ENCODE measurements around the gene PIK3R5. TPM values are rescaled to one million over a fixed set of nuclear protein-coding genes. Genes with fewer than 3 reads are reported as not detected.

The PIK3R5 gene
- polyA plus RNA-seq, 1 donor (not counting 4 experiments of a cell fraction or from before 2014, with no cell fraction given): not detected

DNA sequence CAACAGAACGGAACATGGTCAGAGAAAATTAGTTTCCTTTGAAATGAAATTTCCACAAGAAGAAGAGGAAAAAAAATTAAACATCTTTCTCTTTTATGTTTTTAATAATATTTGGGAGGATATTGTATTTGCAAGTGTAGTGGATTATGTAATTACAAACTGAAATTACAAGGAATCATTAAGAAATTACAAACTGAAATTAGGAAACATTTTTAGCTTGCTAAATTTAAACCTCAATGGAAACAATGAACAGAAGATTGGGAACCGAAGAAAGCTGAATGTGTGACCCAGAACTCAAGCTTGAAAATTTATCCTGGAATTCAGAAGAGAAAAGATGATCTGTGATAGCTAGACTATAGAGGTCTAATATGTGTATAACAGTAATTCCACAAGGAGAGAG lies 4.4 kb upstream of the PIK3R5 start:
- H3K9ac ChIP-seq (ENCODE audit: control insufficient read depth, extremely low read depth, insufficient read depth, low read length): no peak overlapping the region
- peaks cover 14% of the 10 kb centered on the region for H3K27me3 ChIP-seq (ENCODE audit: control insufficient read depth, extremely low read depth, insufficient read depth, low read length)
- DNase-seq (ENCODE audit: low read depth, low spot score) (no peak), FAIRE-seq (no peak)
- no peak overlapping the region for H3K4me2 ChIP-seq (ENCODE audit: control insufficient read depth, extremely low read depth, insufficient read depth, low read depth, low read length)
- no peak overlapping the region for H3K27ac ChIP-seq (ENCODE audit: control insufficient read depth, insufficient read depth, low read length)
- H3K9me3 ChIP-seq (ENCODE audit: control insufficient read depth, low read depth, low read length): no peaks in the 10 kb centered on the region
- dilution Hi-C loops (cut with MboI; ENCODE audit: extremely low pct_ligation_motif_present, low sequenced_read_pairs): no loop called here
- no peaks in the 10 kb centered on the region for H3K9me1 ChIP-seq (ENCODE audit: control insufficient read depth, extremely low read depth, insufficient read depth, low read length)
- no peaks in the 10 kb centered on the region for H3K4me1 ChIP-seq (ENCODE audit: control insufficient read depth, extremely low read depth, insufficient read depth, low read length)
- H2AFZ ChIP-seq (ENCODE audit: control insufficient read depth, low read length): no peak overlapping the region
- no peak overlapping the region for H3K4me3 ChIP-seq (ENCODE audit: control insufficient read depth in 2 of 3, extremely low read depth in 1 of 3, insufficient read depth in 2 of 3, low read depth in 1 of 3, low read length in 3 of 3)
- TF ChIP-seq, protein P1, sequence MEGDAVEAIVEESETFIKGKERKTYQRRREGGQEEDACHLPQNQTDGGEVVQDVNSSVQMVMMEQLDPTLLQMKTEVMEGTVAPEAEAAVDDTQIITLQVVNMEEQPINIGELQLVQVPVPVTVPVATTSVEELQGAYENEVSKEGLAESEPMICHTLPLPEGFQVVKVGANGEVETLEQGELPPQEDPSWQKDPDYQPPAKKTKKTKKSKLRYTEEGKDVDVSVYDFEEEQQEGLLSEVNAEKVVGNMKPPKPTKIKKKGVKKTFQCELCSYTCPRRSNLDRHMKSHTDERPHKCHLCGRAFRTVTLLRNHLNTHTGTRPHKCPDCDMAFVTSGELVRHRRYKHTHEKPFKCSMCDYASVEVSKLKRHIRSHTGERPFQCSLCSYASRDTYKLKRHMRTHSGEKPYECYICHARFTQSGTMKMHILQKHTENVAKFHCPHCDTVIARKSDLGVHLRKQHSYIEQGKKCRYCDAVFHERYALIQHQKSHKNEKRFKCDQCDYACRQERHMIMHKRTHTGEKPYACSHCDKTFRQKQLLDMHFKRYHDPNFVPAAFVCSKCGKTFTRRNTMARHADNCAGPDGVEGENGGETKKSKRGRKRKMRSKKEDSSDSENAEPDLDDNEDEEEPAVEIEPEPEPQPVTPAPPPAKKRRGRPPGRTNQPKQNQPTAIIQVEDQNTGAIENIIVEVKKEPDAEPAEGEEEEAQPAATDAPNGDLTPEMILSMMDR (optimal IDR thresholded peaks at IDR 0.05 in 1 of 3, IDR thresholded peaks at IDR 0.05 in 1 of 3, conservative IDR thresholded peaks at IDR 0.05 in 1 of 3; ENCODE audit: extremely low read depth in 1 of 3, insufficient read depth in 2 of 3, low read length in 3 of 3): no peak
- no peak for TF ChIP-seq EZH2 (IDR thresholded peaks at IDR 0.05; ENCODE audit: low read length)
- no peaks in the 10 kb centered on the region for H4K20me1 ChIP-seq (ENCODE audit: control insufficient read depth, extremely low read depth, insufficient read depth, low read length)
- no peaks in the 10 kb centered on the region for H3K36me3 ChIP-seq (ENCODE audit: control insufficient read depth in 2 of 2, extremely low read depth in 1 of 2, insufficient read depth in 2 of 2, low read length in 2 of 2)
- H3K79me2 ChIP-seq (ENCODE audit: control insufficient read depth, insufficient read depth, low read length): no peaks in the 10 kb centered on the region

DNA sequence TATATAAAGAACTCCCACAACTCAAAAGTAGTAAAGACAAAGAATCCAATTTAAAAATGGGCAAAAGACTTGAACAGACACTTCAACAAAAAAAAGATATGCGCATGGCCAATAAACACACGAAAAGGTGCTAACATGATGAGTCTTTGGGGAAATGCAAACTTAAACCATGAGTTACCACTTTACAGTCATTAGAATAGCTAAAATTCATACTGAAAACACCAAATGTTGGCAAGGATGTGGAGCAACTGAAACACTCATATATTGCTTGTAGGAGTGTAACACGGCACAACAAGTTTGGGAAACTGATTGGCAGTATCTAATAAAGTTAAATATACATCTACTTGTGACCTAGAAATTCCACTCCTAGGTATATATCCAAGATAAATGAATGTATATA lies 3.0 kb upstream of the PIK3R5 start:
- Histone ChIP-seq H3K4me1 (ENCODE audit: control insufficient read depth, extremely low read depth, insufficient read depth, low read length) (no peaks in the 10 kb centered on the region), H3K9me3 (ENCODE audit: control insufficient read depth, low read depth, low read length) (no peaks in the 10 kb centered on the region), H3K4me2 (ENCODE audit: control insufficient read depth, extremely low read depth, insufficient read depth, low read depth, low read length) (no peak overlapping the region), H3K9me1 (ENCODE audit: control insufficient read depth, extremely low read depth, insufficient read depth, low read length) (no peaks in the 10 kb centered on the region), H3K36me3 (ENCODE audit: control insufficient read depth in 2 of 2, extremely low read depth in 1 of 2, insufficient read depth in 2 of 2, low read length in 2 of 2) (no peaks in the 10 kb centered on the region), H4K20me1 (ENCODE audit: control insufficient read depth, extremely low read depth, insufficient read depth, low read length) (no peaks in the 10 kb centered on the region), H3K4me3 (ENCODE audit: control insufficient read depth in 2 of 3, extremely low read depth in 1 of 3, insufficient read depth in 2 of 3, low read depth in 1 of 3, low read length in 3 of 3) (no peak overlapping the region), H3K79me2 (ENCODE audit: control insufficient read depth, insufficient read depth, low read length) (no peaks in the 10 kb centered on the region), H3K27me3 (ENCODE audit: control insufficient read depth, extremely low read depth, insufficient read depth, low read length) (peaks cover 15% of the 10 kb centered on the region), H3K27ac (ENCODE audit: control insufficient read depth, insufficient read depth, low read length) (no peak overlapping the region), H3K9ac (ENCODE audit: control insufficient read depth, extremely low read depth, insufficient read depth, low read length) (no peak overlapping the region), H2AFZ (ENCODE audit: control insufficient read depth, low read length) (no peak overlapping the region)
- TF ChIP-seq, protein P1 (optimal IDR thresholded peaks at IDR 0.05 in 1 of 3, IDR thresholded peaks at IDR 0.05 in 1 of 3, conservative IDR thresholded peaks at IDR 0.05 in 1 of 3; ENCODE audit: extremely low read depth in 1 of 3, insufficient read depth in 2 of 3, low read length in 3 of 3): no peak
- TF ChIP-seq EZH2 (IDR thresholded peaks at IDR 0.05; ENCODE audit: low read length): no peak
- DNase-seq (ENCODE audit: low read depth, low spot score): no peak
- FAIRE-seq: no peak
- dilution Hi-C loops (cut with MboI; ENCODE audit: extremely low pct_ligation_motif_present, low sequenced_read_pairs): no loop called here
